IMR-90 (cell line): ENCODE data around the gene RPS27A.

Experiments
- CEBPB ChIP-seq: IDR thresholded peaks from 2 replicates; pipeline ENCODE4 v1.6.1; 2012; ENCODE audit warnings: low read depth, low read length, improper control_type of control experiment
- CTCF ChIP-seq: conservative IDR thresholded peaks from 2 replicates; pipeline ENCODE4 v1.5.1; 2012; ENCODE audit warnings: mild to moderate bottlenecking, low read depth, low read length, improper control_type of control experiment
- FOS ChIP-seq: fragments of 150-350 bp; IDR thresholded peaks from 2 replicates; pipeline ENCODE4 v1.6.1; 2016; ENCODE audit warnings: low read depth, low read length
- MXI1 ChIP-seq: IDR thresholded peaks from 2 replicates; pipeline ENCODE4 v1.6.1; 2012; ENCODE audit warnings: low read depth, mild to moderate bottlenecking, low read length, moderate library complexity, borderline replicate concordance
- POLR2A ChIP-seq: IDR thresholded peaks from 2 replicates; pipeline ENCODE4 v1.6.1; 2012; ENCODE audit warnings: mild to moderate bottlenecking, low read depth, low read length
- RCOR1 ChIP-seq: IDR thresholded peaks from 2 replicates; pipeline ENCODE4 v1.6.1; 2012; ENCODE audit warnings: mild to moderate bottlenecking, low read length, improper control_type of control experiment; ENCODE audit not compliant: insufficient replicate concordance

DNA sequence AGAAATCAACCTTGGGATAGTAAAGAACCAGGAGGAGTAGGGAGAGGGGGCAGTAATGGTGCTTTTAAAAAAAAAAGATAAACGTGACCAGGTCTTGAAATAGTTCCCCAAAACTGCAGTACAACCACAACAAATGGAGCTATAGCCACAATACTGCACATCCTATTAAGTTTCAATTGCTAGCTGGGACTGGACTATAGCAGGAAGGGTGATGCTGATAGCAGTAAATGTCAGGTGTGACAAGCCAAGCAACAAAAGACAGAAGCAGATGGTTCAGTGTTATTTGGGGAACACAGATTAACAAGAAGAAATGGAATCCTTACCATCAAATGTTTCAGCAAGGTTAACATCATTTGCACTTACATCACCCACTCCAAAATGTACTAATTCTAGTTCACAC, 10.1 kb downstream of the RPS27A start:
- TF ChIP-seq FOS (no peak), CTCF (no peak), POLR2A (no peak), RCOR1 (no peak), MXI1 (no peak), CEBPB (no peak)
